Measurements from ENCODE around the gene PGS1. TPM values are rescaled to one million over a fixed set of nuclear protein-coding genes. Genes with fewer than 3 reads are reported as not detected.

PGS1 gene
- polyA plus RNA-seq, 3 donors: 26.0 to 87.1 (median 28.0) TPM

- TF ChIP-seq CTCF (IDR thresholded peaks at IDR 0.05): no peak
- no peak for DNase-seq
- H3K4me2 ChIP-seq (replicated peaks; ENCODE audit: extremely low read depth, low read length, poor library complexity, severe bottlenecking): no peak overlapping the region
- no peaks in the 10 kb centered on the region for H3K27me3 ChIP-seq (ENCODE audit: control insufficient read depth in 2 of 2, insufficient read depth in 2 of 2, low read length in 2 of 2)
- H3K9me3 ChIP-seq (replicated peaks in 1 of 2; ENCODE audit: control insufficient read depth in 1 of 2, insufficient read depth in 1 of 2, low read length in 2 of 2): no peaks in the 10 kb centered on the region
- no peak overlapping the region for H2AFZ ChIP-seq (ENCODE audit: insufficient read depth, low read depth, low read length, poor library complexity, severe bottlenecking)
- no peak overlapping the region for H3K4me3 Mint-ChIP-seq
- peak overlapping the region in 1 of 7 donors; percentile 50 for H3K27ac Mint-ChIP-seq
- no peak overlapping the region for H3K9ac ChIP-seq (ENCODE audit: insufficient read depth, low read length, poor library complexity, severe bottlenecking)
- H3K9me3 Mint-ChIP-seq: peaks cover 0 to 12% (median 0%) of the 10 kb centered on the region in 7 donors
- H3K27ac ChIP-seq (ENCODE audit: low read depth in 1 of 2, low read length in 2 of 2): no peak overlapping the region
- H3K79me2 ChIP-seq (ENCODE audit: insufficient read depth, low read length): no peaks in the 10 kb centered on the region
- no peaks in the 10 kb centered on the region for H3K4me1 ChIP-seq (ENCODE audit: control insufficient read depth in 1 of 2, insufficient read depth in 2 of 2, low read length in 2 of 2)
- no peaks in the 10 kb centered on the region for H3K4me1 Mint-ChIP-seq
- H3K36me3 ChIP-seq (replicated peaks in 1 of 2; ENCODE audit: control insufficient read depth in 1 of 2, insufficient read depth in 2 of 2, low read length in 2 of 2): no peaks in the 10 kb centered on the region
- H3K4me3 ChIP-seq (replicated peaks in 1 of 3; ENCODE audit: low read depth in 2 of 3, low read length in 3 of 3): no peak overlapping the region
- 83% methylated on average over 12 of the region's 29 CpGs for WGBS (ENCODE audit: insufficient coverage)
- intact Hi-C loops (cut with micrococcal nuclease): no loop called here
- peaks cover 1 to 16% (median 7%) of the 10 kb centered on the region in 3 donors for H3K27me3 Mint-ChIP-seq (ENCODE audit: low read depth in 3 of 3)
- H4K20me1 ChIP-seq (ENCODE audit: insufficient read depth, low read length): no peaks in the 10 kb centered on the region
- no peaks in the 10 kb centered on the region for H3K36me3 Mint-ChIP-seq
These were observed 93.8 kb downstream of the PGS1 start for GRCh38 chr17:78472035-78472905.

GRCh38 chr17:78473951-78474613 is 95.6 kb downstream of the PGS1 start:
- DNase-seq: no peak
- 95% methylated on average over 10 of the region's 12 CpGs for WGBS (ENCODE audit: insufficient coverage)
- H3K27me3 ChIP-seq (ENCODE audit: control insufficient read depth in 2 of 2, insufficient read depth in 2 of 2, low read length in 2 of 2): no peaks in the 10 kb centered on the region
- no peaks in the 10 kb centered on the region for H3K36me3 ChIP-seq (replicated peaks in 1 of 2; ENCODE audit: control insufficient read depth in 1 of 2, insufficient read depth in 2 of 2, low read length in 2 of 2)
- H3K4me3 Mint-ChIP-seq: no peak overlapping the region
- H3K79me2 ChIP-seq (ENCODE audit: insufficient read depth, low read length): no peaks in the 10 kb centered on the region
- H3K27ac ChIP-seq (ENCODE audit: low read depth in 1 of 2, low read length in 2 of 2): no peak overlapping the region
- H3K36me3 Mint-ChIP-seq: no peaks in the 10 kb centered on the region
- no peak overlapping the region for H3K4me2 ChIP-seq (replicated peaks; ENCODE audit: extremely low read depth, low read length, poor library complexity, severe bottlenecking)
- no peak overlapping the region for H3K9ac ChIP-seq (ENCODE audit: insufficient read depth, low read length, poor library complexity, severe bottlenecking)
- intact Hi-C loops (cut with micrococcal nuclease): no loop called here
- H3K27ac Mint-ChIP-seq: no peak overlapping the region
- TF ChIP-seq CTCF (IDR thresholded peaks at IDR 0.05): no peak
- H3K4me1 ChIP-seq (ENCODE audit: control insufficient read depth in 1 of 2, insufficient read depth in 2 of 2, low read length in 2 of 2): no peaks in the 10 kb centered on the region
- H3K27me3 Mint-ChIP-seq (ENCODE audit: low read depth in 3 of 3): peaks cover 1 to 16% (median 7%) of the 10 kb centered on the region in 3 donors
- peaks cover 0 to 9% (median 0%) of the 10 kb centered on the region in 7 donors for H3K9me3 Mint-ChIP-seq
- H3K9me3 ChIP-seq (replicated peaks in 1 of 2; ENCODE audit: control insufficient read depth in 1 of 2, insufficient read depth in 1 of 2, low read length in 2 of 2): no peaks in the 10 kb centered on the region
- H3K4me1 Mint-ChIP-seq: no peaks in the 10 kb centered on the region
- H2AFZ ChIP-seq (ENCODE audit: insufficient read depth, low read depth, low read length, poor library complexity, severe bottlenecking): no peak overlapping the region
- no peaks in the 10 kb centered on the region for H4K20me1 ChIP-seq (ENCODE audit: insufficient read depth, low read length)
- H3K4me3 ChIP-seq (replicated peaks in 1 of 3; ENCODE audit: low read depth in 2 of 3, low read length in 3 of 3): no peak overlapping the region

Small RNAs within 50 kb of the gene (small RNA-seq; reads per million reads assigned to genes)
- gene RF00415 (ENCODE audit: insufficient read length, low read depth) (not detected), gene RN7SL236P (ENCODE audit: insufficient read length, low read depth) (not detected)

Other genes starting within 250 kb of the PGS1 start
- gene TMC6, start 249.9 kb upstream of the PGS1 start, polyA plus RNA-seq: 100 to 1,000 TPM in 1 of 3 donors, 10 to 100 TPM in 2; 60.1 to 107 (median 79.2) TPM
- gene TMC8, start 247.9 kb upstream of the PGS1 start, polyA plus RNA-seq: 100 to 1,000 TPM in 1 of 3 donors, 10 to 100 TPM in 2; 13.3 to 151 (median 15.1) TPM
- gene C17orf99, start 232.3 kb upstream of the PGS1 start, polyA plus RNA-seq: not detected
- gene SYNGR2, start 210.1 kb upstream of the PGS1 start, polyA plus RNA-seq: 100 to 1,000 TPM; 270 to 402 (median 350) TPM
- 1 to 10 TPM in 2 of 3 donors, under 1 TPM in 1; 0.67 to 2.0 (median 1.4) TPM for gene TK1, start 191.6 kb upstream of the PGS1 start, polyA plus RNA-seq
- 10 to 100 TPM in 2 of 3 donors, 1 to 10 TPM in 1; 7.1 to 45.7 (median 14.2) TPM for gene AFMID, start 191.3 kb upstream of the PGS1 start, polyA plus RNA-seq
- gene BIRC5, start 164.4 kb upstream of the PGS1 start, polyA plus RNA-seq: under 1 TPM in 1 of 3 donors, not detected in 2; 0.20 TPM
- not detected for gene TMEM235, start 147.0 kb upstream of the PGS1 start, polyA plus RNA-seq
- 100 to 1,000 TPM; 123 to 441 (median 144) TPM for gene SOCS3, start 18.6 kb upstream of the PGS1 start, polyA plus RNA-seq
- gene DNAH17, start 198.7 kb downstream of the PGS1 start, polyA plus RNA-seq: under 1 TPM; 0.01 to 0.51 (median 0.11) TPM

Measured in CD14-positive monocyte (primary cell).